ENCODE measurements around the gene IFT20.

Gene IFT20

GRCh38 chr17:28324781-28325180 lies 10.5 kb downstream of the IFT20 start:
- ChIA-PET POLR2A (no interaction called here), CTCF (interaction anchor here (1.0 to 1.8 kb wide), 2 partner anchors 73 to 431 kb away, joined by 4 to 5 read pairs; no protein-coding TSS in a partner anchor)
- DNase-seq (ENCODE audit: low read depth, low spot score): no peak
- H3K4me3 ChIP-seq (ENCODE audit: low read depth, low read length): no peak overlapping the region
- no peak for TF ChIP-seq CTCF (IDR thresholded peaks at IDR 0.05; ENCODE audit: insufficient read depth, low read length, missing control alignments)

GRCh38 chr17:28324267-28324745 lies 11.0 kb downstream of the IFT20 start:
- TF ChIP-seq CTCF (IDR thresholded peaks at IDR 0.05; ENCODE audit: insufficient read depth, low read length, missing control alignments): no peak
- DNase-seq (ENCODE audit: low read depth, low spot score): no peak
- CTCF ChIA-PET: interaction anchor here (1.8 kb wide), 1 partner anchor 72 kb away, joined by 5 read pairs; no protein-coding TSS in a partner anchor
- POLR2A ChIA-PET: no interaction called here
- H3K4me3 ChIP-seq (ENCODE audit: low read depth, low read length): no peak overlapping the region

- ChIA-PET POLR2A (no interaction called here), CTCF (interaction anchor here (0.8 to 2.9 kb wide), 9 partner anchors 8 to 91 kb away, joined by 3 to 14 read pairs (median 4); partner anchors contain the start of genes IFT20 and TNFAIP1)
- H3K4me3 ChIP-seq (ENCODE audit: low read depth, low read length): peak overlapping the region; percentile 82; the same call in 1 of the 2 replicates
- DNase-seq (ENCODE audit: low read depth, low spot score): no peak
- TF ChIP-seq CTCF (IDR thresholded peaks at IDR 0.05; ENCODE audit: insufficient read depth, low read length, missing control alignments): no peak
These were observed 14.8 kb downstream of the IFT20 start for GRCh38 chr17:28320215-28321061.

GRCh38 chr17:28319598-28319935 lies 15.7 kb downstream of the IFT20 start:
- POLR2A ChIA-PET: no interaction called here
- no peak for DNase-seq (ENCODE audit: low read depth, low spot score)
- H3K4me3 ChIP-seq (ENCODE audit: low read depth, low read length): peak overlapping the region; percentile 82
- CTCF ChIA-PET: interaction anchor here (0.8 to 2.9 kb wide), 8 partner anchors 9 to 90 kb away, joined by 3 to 14 read pairs (median 4); partner anchors contain the start of genes IFT20 and TNFAIP1
- no peak for TF ChIP-seq CTCF (IDR thresholded peaks at IDR 0.05; ENCODE audit: insufficient read depth, low read length, missing control alignments)

GRCh38 chr17:28318759-28319597 lies 16.3 kb downstream of the IFT20 start, which contains the start of gene TMEM97:
Gene TMEM97 (plus strand): TSS chr17:28319200. CDS start chr17:28319240, 40 bp downstream.
- ChIA-PET POLR2A (interaction anchor here (0.5 kb wide), 1 partner anchor 29 kb away, joined by 3 read pairs; no protein-coding TSS in a partner anchor), CTCF (interaction anchor here (0.8 to 2.9 kb wide), 8 partner anchors 10 to 89 kb away, joined by 3 to 14 read pairs (median 5); partner anchors contain the start of genes IFT20 and TNFAIP1)
- TF ChIP-seq CTCF (IDR thresholded peaks at IDR 0.05; ENCODE audit: insufficient read depth, low read length, missing control alignments): peak; percentile 9
- H3K4me3 ChIP-seq (ENCODE audit: low read depth, low read length): peak within 1 kb of the TSS; percentile 82
- DNase-seq (ENCODE audit: low read depth, low spot score): peak; percentile 78
